Melanocyte of skin (primary cell): ENCODE measurements around the gene ACSS3. TPM values are rescaled to one million over a fixed set of nuclear protein-coding genes. Genes with fewer than 3 reads are reported as not detected.

Experiments
- small RNA-seq, 2 donors: library from RNA; depleted of rRNA; stranded (forward); fragments of <200 nt; gene quantifications; one replicate each; pipeline ENCODE3, GENCODE V24; 2012
- total RNA-seq, 2 donors: library from RNA; depleted of rRNA; stranded (reverse); fragments of >200 nt; gene quantifications; 2 replicates each; pipeline ENCODE4 v1.2.3, GENCODE V29; 2012

ACSS3 gene
- under 1 TPM in 1 of 2 donors, not detected in 1; under 0.01 TPM for total RNA-seq

GRCh38 chr12:81077686-81078441, at the start of gene ACSS3:
Gene ACSS3 (plus strand): TSS chr12:81078079. CDS start chr12:81078121, 42 bp downstream.

Small RNA genes within 50 kb of the gene (small RNA-seq; reads per million reads assigned to genes)
- gene MIR4699: 0 reads per million in 2 donors

Other genes with a start within 250 kb of the ACSS3 start
- not detected for gene LIN7A, start 140.1 kb upstream of the ACSS3 start, total RNA-seq